GM19193 (cell line): Measurements from ENCODE around the gene RAMP3.

Source experiments
- POLR2A ChIP-seq: IDR thresholded peaks from 4 replicates; pipeline ENCODE4 v1.6.1; 2011; ENCODE audit not compliant: insufficient read depth, insufficient read length; ENCODE audit errors: extremely low read depth

The RAMP3 gene

DNA sequence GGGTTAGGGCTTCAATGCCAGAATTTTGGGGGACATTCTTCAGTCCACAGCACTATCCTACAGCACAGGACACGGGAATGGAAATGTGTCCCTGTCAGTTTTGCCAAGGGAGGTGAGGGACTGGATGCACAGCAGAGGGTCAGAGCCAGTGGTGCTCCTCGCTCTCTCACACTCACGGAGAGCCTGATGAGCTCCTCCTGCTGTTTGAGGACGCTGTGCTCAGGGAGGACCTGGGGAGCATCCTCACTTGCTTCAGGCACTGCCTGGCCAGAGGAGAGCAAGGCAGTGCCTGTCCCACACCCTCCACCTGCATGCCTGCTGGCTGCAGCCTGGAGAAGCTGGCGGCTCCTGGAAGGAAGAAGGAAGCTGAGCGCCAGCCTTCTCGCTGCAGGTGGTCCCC, 58.6 kb downstream of the RAMP3 start:
- no peak for TF ChIP-seq POLR2A

DNA sequence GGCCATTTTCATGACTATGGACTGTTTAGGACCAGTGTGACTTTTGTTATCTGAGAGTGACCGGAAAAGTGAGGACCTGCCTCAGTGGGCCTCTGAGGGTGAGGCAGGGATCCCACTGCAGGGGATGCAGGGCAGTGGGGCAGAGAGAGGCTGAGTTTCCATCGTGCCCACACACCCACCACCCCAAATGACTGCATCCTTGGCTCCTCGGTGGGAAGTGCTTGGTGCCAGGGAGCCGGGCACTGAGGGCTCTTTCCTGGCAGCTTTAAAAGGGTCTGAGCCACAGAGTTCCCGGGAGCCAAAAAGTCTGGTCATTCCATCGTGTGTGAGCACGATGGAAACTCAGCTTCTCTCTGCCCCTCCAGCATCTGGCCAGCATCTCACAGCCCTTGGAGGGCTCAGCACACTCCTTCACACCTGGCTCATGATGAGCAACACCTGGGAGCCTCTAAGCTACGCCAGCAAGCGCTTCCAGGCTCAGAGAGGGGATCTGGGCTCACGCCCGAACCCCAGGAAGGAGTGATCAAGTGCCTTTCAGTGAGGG, 59.1 kb downstream of the RAMP3 start:
- TF ChIP-seq POLR2A, result no peak

GRCh38 chr7:45217358-45217757, 59.8 kb downstream of the RAMP3 start:
- no peak for TF ChIP-seq POLR2A

DNA sequence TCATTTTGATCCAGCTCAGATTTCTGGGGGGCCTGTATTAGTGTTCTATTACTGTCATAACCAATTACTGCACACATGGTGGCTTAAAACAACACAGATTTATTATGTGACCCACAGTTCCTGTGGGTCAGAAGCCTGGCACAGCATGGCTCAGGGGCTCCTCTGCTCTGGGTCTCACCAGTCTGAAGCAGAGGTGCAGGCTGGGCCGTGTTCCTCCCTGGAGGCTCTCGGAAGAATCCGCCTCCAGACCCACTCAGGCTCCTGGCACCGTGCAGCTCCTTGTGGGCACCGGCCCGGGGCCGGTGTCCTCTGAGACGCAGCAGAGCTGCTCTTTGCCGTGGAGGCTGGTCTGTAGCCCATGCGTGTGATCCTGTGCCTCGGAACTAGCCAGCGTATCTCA, 61.5 kb downstream of the RAMP3 start:
- TF ChIP-seq POLR2A, result no peak

GRCh38 chr7:45219801-45220435, 62.3 kb downstream of the RAMP3 start:
- no peak for TF ChIP-seq POLR2A

GRCh38 chr7:45220846-45221618, 63.4 kb downstream of the RAMP3 start:
- TF ChIP-seq POLR2A, result no peak

DNA sequence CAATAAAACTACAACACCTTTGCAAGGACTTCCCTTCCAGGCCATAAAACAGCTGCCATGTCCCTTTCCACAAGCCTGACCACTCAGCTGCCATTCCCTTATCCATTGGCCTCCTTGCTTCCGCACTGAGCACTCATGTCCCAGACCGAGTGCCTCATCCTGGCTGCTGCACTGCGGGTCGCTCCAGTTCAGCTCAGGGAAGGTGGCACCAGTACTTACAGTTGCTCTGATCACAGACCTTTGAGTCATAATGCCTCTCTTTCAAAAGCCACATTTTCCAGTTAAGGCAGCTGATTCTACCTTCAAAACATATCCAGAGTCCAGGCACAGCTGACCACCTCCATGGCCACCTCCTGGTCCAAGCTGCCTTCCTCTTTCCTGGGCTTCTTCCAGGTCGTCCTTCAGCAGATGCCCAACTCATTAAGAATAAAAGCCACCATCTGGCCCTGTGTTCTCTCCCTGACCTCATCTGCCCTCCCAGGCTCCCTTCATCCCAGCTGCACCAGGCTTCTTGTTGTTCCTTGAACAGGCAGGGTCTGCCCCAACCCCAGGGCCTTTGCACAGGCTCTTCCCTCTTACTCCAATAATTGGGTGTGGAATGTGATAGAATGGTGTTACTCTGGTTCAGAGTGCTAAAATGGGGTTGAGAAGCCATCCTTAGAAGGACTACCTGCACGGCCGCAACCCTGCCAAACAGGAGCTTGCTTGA, 64.5 kb downstream of the RAMP3 start:
- TF ChIP-seq POLR2A, result no peak

- no peak for TF ChIP-seq POLR2A
These were observed 65.5 kb downstream of the RAMP3 start for GRCh38 chr7:45223078-45223477.

DNA sequence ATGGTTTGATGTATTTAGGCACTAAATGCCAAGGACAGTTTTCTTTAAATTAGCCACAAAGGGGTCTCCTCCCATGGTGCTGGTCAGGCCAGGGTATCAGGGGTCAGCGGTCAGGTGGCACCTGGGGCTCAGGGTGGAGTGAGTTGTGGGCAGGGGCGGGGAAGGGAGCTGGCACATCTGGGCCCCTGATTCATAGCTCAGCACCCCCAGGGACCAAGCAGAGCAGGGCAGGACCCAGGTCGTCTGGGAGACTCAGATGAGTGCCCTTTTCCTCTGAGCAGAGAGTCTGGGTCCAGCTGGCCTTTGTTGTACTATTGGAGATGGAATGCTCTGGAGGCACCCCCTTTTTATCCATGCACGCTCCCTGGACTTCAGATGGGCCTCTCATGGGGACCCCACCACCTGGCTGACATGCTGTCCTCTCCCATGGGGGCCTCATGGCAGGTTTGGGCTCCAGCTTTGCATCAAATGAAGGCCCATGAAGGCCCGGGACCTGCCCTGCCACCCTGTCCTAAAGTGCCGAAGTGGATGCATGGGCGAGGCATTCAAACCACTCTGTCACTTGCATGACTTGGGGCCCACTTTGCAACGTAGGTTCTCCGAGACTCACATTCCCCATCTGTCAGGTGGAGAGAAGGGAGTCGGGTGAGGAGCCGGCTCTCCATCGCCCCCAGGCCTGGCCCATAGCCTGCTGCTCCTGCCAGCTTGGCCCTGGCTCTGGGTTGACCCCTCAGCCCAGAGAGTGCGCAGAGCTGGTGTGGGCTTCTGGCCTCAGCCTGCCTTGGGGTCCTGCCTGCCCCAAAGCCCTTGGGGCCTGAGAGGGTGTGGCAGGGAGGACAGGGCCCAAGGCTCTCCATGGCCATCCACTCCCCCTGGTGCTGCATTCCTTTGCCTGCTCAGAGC, 66.4 kb downstream of the RAMP3 start:
- no peak for TF ChIP-seq POLR2A

DNA sequence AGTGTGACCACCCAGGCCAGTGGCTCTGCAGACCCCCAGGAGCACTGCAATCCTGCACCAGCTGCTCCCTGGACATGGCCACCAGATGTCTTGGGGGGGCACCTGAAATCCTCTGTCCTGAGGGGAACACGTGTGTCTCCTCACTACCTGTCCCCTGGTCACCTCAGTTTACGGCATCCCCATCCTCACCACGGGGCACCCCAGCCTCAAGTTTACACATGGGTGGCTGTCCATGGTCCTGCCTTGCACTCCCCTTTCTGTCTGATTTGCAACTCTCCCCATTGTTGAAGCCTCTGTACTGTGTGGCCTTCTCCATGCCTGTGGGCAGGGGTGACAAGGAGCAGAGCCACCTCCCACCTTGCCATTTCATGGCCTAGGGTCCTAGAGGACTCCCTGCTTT, 67.2 kb downstream of the RAMP3 start:
- no peak for TF ChIP-seq POLR2A

GRCh38 chr7:45225311-45225947, 67.8 kb downstream of the RAMP3 start:
- TF ChIP-seq POLR2A, result no peak

GRCh38 chr7:45225948-45226335, 68.4 kb downstream of the RAMP3 start:
- no peak for TF ChIP-seq POLR2A

DNA sequence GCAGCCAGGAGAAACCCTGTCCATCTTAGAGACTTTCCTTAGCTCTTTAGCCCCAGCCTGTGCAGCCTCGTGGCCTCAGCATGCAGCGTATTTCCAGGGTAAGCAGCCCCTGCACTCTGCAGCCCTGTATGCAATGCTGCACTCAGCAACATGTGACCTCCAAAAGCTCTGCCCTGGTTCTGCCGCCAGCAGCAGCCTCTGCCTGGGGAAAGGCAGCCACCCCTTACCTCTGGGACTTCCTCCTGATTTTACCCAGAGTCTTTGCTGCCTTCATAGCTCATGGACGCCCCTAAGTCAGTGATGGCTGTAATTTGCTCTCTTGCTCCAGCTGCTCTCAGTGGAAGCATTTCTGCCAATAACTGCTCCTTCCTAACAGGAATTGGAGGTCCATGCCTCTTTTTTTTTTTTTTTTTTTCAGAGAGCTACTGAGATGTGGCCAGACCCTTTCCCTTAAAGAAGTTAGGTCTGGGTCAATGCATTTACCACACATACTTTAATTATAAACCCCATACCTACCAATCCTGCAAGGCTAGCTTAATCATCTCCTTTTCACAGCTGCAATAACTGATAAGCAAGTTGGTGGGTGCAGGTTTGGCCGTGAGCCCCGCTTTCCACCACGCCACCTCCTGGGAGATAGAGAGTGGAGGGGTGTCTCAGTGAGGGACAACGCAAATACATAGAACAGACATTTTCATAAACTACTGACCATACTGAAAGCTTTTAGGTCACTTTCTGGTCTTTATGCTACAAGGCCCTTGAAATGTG, 71.7 kb downstream of the RAMP3 start:
- TF ChIP-seq POLR2A, result no peak

- no peak for TF ChIP-seq POLR2A
These were observed 72.5 kb downstream of the RAMP3 start for GRCh38 chr7:45230083-45230482.

DNA sequence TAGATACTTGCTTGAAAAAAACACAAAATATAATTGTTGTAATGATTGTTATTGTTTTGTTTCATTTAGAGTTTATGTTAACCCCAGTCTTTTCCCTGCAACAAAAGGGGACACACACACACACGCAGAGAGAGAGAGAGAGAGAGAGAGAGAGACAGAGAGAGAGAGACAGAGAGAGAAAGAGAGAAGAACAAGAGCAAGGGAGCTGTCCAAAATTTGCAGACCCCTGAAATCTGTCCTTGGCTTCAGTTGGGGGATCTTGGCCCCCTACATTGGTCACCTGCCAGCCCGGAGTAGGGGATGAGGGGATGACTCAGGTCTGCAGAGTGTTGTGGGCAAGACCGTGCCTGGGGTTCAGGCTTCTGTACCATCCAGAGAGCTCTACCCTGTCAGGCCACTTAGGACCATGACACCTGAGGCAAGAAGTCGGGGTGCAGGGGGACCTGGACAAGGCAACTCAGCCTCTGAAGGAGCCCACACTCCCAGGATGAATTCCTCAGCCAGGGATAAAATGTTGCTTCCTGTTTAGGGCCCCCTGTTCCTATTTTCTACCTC, 73.1 kb downstream of the RAMP3 start:
- TF ChIP-seq POLR2A, result no peak
